HG03575 (cell line): ENCODE results near the gene LZTS2.

Source experiments
- ATAC-seq: cut with Tn5 transposase; IDR thresholded peaks from one replicate; pipeline ENCODE4 v1.9.1; 2021; ENCODE audit not compliant: unreplicated experiment, insufficient number of reproducible peaks, low FRiP score; ENCODE audit errors: extremely low read depth

Gene LZTS2

DNA sequence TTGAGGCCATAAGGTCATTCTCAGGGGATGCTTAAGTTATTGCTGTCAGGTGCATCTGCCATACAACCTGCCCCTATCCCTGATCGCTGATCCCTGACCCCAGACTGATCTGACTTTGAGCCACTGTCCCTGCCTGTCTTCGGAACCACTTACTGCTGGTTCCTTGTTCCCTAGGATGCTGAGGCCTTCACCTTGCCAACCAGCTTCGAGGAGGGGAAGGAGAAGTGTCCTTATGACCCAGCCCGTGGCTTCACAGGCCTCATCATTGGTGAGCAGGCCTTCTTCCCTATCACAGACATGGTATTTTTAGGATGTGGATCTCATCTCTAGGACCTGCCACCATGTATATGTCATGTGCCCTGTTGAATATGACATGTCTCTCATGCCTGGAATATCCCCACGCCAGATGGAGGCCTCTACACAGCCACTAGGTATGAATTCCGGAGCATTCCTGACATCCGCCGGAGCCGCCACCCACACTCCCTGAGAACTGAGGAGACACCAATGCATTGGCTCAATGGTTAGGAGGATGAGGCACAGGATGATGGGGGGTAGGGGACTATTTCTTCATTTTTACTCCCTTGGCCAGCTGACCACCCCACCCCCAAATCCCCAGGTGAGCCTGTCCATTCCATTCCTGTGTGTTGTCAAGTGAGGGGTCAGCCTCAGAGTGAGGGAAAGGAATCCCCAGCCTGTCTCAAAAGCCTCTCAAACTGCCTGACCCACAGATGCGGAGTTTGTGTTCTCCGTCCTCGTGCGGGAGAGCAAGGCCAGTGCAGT lies 21.3 kb upstream of the LZTS2 start:
- no peak for ATAC-seq

DNA sequence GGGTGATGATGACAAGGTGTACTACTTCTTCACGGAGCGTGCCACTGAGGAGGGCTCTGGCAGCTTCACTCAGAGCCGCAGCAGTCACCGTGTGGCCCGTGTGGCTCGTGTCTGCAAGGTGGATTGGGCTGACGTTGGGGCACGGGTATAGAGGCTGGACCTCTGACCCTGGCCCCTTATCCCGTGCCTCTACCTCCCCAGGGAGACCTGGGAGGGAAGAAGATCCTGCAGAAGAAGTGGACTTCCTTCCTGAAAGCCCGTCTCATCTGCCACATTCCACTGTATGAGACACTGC lies 20.8 kb upstream of the LZTS2 start:
- ATAC-seq, result no peak

DNA sequence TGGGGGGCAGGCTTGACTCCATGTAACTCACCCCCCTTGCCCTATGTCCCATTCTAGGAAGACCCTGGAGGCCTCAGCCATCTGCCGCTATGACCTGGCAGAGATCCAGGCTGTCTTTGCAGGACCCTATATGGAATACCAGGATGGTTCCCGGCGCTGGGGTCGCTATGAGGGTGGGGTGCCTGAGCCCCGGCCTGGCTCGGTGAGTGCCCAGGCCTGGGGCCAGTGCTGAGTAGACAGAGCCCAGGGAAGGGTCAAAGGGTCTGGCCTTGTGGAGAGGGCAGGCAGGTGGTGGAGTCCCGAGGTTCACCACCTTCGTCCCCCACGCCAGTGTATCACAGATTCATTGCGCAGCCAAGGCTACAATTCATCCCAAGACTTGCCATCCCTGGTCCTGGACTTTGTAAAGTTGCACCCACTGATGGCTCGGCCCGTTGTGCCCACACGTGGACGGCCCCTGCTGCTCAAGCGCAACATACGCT lies 19.8 kb upstream of the LZTS2 start:
- ATAC-seq, result no peak

DNA sequence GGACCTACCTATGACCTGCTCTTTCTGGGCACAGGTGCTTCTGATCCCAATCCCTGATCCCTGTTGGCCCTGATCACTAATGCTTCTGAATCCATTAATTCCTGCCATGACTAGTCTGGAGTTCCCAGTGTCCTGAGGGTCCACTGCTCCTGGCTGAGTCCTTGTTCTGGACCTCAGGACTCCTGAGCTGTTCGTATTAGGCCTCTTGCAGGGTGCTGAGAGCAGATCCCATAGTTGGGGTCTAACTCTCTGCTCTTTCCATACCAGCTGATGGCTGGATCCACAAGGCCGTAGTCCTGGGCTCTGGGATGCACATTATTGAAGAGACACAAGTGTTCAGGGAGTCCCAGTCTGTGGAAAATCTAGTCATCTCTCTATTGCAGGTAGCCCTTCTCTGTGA lies 19.3 kb upstream of the LZTS2 start:
- ATAC-seq, result no peak

DNA sequence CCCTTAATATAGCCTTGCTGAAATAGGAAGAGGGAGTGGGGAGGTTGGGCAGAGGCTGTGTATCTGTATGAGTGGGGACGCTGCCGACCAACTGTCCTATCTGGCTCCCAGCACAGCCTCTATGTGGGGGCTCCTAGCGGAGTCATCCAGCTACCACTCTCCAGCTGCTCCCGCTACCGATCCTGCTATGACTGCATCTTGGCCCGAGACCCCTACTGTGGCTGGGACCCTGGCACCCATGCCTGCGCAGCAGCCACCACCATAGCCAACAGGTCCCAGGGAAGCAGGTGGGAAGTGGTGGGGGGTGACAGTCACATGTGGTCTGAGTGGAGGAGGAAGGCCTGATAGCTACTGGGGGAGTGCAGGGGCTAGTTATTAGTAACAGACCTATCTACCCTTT lies 18.9 kb upstream of the LZTS2 start:
- ATAC-seq, result no peak

DNA sequence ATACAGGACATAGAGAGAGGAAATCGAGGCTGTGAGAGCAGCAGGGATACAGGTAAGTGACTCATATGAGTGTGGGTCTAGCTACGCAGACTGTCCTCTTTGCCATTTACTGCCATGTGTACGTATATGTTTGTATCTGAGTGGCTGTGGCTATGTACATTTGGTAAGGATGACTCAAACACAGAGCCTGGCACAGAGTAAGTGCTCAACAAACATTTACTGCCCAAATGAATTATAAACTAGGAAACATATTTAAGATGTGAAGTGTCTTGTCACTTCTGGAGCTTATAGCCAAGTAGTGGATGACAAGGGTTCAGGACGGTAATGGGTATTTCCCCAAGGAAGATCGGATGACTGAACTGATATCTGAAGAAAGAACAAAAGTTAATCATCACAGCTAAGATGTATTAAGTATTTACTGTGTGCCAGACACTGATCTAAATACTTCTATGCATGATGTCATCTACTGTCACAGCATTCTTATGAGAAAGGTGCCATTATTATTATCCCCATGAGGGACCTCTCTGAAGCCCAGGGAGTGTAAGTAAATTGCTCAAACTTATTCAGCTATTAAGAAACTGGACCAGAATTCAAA lies 18.3 kb upstream of the LZTS2 start:
- ATAC-seq, result no peak

DNA sequence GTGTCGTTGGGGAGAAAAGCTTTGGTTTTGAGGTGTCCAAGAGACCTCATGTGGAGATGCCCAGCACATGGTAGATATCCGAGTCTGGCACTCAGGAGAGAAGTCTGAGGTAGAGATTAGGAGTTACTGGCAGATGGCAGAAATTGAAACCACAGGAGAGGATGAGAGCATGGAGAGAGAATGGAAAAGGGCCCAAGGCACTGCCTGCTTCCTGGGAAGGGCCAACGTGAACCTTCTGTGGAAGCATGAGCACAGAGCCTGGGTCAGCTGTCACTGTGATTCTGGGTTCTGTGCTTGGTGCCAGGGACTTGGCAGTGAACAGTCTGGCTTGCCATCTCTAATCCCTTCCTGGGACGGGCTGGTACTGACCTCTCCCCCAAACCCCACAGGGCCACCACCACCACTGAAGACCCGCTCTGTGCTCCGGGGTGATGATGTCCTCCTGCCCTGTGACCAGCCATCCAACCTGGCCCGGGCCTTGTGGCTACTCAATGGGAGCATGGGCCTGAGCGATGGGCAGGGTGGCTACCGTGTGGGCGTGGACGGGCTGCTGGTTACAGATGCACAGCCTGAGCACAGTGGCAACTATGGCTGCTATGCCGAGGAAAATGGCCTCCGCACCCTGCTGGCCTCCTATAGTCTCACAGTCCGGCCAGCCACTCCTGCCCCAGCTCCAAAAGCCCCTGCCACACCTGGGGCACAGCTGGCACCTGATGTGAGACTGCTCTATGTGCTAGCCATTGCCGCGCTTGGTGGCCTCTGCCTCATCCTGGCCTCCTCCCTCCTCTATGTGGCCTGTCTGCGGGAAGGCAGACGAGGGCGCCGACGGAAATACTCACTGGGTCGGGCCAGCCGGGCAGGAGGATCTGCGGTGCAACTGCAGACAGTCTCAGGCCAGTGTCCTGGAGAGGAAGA lies 16.4 kb upstream of the LZTS2 start:
- ATAC-seq, result no peak

DNA sequence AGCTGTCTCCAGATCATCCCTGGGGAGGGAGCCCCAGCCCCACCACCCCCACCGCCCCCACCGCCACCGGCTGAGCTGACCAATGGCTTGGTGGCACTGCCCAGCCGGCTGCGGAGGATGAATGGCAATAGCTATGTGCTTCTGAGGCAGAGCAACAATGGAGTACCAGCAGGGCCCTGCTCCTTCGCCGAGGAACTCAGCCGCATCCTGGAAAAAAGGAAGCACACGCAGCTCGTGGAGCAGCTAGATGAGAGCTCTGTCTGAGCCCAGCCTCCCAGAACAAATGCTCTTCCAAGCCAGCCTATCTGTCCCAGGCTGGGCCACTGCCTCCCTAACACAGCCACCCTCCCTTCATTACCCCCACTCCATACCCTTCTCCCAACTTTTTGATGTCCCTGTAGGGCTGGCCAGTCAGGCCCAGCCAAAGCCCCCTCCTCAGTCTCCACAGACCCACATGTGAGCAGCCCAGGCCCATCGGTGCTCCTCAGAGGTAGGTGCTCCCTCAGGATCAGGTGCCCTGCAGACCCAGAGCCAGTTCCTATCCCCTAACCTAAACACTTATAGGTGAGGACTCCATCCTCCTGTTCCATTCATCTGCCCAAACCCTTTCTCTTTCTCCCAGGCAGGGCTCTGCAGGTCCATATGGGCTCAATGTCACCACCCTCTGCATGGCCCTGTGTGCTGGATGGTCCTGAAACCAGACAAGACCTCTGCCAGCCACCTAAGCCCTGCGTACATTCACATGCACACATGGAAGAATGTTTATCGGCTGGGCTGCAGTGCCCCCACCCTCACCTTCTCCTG lies 15.5 kb upstream of the LZTS2 start:
- ATAC-seq, result no peak

DNA sequence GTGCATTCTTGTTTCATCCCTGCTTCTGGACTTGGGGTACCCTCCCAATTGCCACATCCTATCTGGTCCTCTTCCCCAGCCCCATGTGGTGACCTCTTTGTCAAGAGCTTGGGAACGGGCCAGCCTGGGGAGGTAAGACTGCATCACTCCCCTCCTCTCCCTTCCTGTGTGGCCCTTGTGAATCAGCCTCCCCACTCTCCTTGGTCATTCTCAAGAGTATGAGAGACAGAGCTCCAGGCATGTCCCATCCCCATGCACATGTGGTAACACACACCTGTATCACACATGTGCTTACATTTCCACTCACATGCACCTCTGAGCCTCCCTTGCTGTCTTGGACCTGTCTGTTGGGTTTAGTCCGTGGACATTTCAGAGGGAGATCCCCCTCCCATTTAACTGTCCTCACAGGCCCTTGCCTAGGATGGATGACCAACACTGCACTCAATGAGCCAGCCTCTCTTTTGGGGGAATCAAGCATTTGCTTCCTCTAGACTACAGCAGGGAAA lies 14.9 kb upstream of the LZTS2 start:
- ATAC-seq, result no peak

DNA sequence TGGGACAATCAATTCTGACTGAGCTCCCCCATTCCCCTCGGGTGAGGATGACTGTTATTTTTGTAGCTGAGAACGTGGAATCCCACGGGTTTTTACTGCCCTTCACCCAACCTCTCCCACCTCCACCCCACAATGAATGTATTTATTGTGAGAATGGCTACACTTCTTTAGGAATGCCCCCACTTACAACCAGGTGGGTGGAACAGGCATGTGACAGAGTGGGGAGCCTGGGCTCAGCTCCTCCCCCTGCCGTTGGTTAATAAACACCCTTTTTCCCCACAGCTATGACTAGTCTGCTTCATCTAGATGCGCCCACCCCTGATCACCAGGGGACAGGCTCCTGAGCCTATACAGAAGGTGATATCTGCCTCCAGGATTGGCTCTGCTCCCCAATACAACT lies 14.3 kb upstream of the LZTS2 start:
- no peak for ATAC-seq

DNA sequence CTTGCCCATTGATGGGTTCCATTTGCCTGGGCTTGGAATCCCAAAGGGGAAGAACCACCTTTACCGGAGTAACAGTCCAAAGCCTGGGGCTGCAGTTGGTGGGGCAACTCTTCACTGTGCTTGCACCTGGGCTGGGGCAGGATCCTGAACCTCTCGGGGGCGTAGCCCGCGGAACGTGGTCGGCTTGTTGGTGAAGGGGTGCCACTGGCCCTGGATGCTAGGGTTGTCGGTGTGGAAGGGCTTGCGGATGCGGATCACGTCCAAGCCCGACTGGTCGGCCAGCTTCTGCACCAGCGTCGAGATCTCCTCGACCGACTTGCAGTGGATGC lies 13.0 kb upstream of the LZTS2 start:
- no peak for ATAC-seq

DNA sequence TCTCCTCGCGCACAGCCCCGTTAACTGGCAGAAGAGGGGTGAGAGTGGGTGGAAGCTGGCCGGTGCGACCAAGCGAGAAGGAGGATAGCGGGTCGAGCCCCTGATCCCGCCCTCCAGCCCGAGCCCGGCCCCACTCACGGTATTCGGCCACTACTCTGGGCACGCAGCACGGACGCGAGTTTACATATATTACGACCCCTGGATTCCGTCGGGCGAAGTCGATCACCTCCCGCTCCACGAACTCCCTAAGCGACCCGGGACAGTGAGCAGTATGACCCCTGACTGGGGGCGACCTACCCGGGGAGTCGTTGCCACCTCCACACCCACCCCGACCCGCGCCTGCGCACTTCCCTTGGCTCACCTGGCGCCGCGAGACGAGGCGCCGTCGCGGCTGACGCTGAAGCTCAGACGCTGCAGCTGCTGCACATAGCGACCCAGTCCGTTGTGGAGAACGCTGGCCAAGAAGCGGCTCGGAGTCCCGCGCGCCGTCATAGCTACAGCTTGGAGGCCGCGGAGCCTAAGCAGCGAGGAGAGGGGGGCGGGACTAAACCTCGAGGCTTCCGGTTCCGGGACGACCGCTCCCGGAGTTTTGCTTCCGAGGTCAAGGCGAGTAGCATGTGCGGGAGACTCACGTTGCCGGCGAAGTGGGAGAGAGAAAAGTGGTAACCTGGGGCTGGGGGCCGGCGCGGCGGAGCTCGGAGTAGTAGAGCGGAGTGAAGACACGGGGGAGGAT lies 12.5 kb upstream of the LZTS2 start, which contains the start of the genes MRPL43 and TWNK:
MRPL43 (minus strand) TSS at position 546 of the 733 bp plus-strand sequence; CDS start at position 492, 54 bp downstream.
TWNK (plus strand) TSS at position 592 of the 733 bp plus-strand sequence. CDS start 668 bp downstream, outside the sequence.
- no peak for ATAC-seq

DNA sequence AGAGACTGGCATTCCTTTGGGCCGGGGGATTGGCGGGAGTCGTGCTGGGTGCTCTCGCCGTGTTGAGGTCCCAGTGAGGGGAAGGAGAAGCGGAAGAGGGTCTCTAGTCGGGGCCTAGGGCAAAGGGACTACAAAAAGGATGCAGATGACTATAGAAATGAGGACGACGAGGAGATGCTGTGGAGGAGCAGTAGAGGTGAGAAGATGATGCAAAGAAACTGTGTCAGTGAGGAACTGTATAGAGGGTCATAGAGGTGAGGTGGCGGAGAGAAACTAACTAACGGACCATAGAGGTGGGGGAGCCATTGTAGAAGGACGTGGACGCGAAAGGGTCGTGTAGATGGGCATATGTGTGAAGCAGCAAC lies 11.9 kb upstream of the LZTS2 start:
- no peak for ATAC-seq

DNA sequence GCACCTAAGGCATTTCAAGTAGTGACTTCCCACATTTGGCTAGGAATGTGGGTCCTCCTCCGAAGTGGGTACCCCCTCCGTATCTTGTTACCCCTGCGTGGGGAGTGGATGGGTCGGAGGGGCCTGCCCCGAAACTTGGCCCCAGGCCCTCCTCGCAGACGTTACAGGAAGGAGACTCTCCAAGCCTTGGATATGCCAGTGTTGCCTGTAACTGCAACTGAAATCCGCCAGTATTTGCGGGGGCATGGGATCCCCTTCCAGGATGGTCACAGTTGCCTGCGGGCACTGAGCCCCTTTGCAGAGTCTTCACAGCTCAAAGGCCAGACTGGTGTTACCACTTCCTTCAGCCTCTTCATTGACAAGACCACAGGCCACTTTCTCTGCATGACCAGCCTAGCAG lies 11.4 kb upstream of the LZTS2 start:
- no peak for ATAC-seq

DNA sequence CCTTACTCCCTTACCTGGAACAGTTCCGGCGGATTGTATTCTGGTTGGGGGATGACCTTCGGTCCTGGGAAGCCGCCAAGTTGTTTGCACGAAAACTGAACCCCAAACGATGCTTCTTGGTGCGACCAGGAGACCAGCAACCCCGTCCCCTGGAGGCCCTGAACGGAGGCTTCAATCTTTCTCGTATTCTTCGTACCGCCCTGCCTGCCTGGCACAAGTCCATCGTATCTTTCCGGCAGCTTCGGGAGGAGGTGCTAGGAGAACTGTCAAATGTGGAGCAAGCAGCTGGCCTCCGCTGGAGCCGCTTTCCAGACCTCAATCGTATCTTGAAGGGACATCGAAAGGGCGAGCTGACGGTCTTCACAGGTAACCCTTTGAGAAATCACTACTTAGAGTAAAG lies 10.5 kb upstream of the LZTS2 start:
- ATAC-seq, result no peak

DNA sequence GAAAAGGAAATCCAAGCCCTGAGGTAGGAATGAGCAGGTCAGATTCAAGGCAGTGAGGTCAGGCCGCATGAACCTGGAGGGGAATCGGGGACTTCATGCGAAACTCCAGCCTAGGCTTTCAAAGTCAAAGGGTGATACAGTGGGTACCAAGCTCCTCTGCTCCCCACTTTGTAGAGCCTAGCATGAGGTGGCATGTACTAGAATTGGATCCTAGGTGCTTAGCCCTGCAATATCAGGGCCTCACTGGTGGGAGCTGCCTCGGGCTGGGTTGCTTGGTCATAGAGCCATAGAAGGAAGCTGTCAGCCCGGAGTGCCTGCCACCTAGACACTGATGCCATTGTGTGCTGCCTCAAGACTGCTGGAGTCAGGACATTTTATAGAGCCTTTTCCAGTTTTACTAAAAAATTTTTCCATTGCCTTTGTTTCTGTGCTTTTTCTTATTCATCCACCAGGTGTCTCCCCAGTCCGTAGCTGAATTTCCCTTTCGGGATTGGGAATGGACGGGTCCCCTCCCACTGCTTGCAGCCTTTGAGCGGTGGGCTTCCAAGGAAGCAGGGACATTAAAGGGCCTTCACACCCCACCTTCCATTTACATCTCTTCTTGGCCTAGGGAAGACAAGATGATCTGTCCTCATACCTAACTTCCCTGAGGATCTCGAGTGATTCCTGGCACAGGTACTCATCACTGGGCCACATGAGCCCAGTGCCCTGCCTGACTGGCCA lies 5.5 kb upstream of the LZTS2 start:
- ATAC-seq, result no peak

DNA sequence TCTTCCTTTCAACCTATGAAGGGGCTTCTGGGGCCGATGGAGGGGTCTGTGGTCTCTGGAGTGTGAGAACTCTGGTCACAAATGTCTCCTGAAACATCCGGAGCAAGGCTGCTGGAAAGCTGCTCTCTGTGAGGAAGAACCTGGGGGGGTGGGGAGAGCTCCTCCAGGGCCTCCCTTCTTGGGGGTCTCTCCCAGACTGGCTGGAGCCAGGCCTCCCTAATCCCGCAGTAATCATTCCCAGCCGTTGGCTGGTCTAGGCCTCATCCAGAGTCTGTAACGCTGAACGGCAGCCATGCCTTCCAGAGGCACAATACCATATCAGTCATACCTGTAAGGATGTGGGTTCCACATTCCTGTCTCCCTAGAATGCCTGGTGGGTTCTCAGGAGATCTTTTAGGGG lies 4.4 kb upstream of the LZTS2 start:
- no peak for ATAC-seq
